Measurements from ENCODE around the gene DCLK1. TPM values are rescaled to one million over a fixed set of nuclear protein-coding genes. Genes with fewer than 3 reads are reported as not detected.

Gene DCLK1
- total and polyA plus RNA-seq, 4 donors: 0.04 to 0.56 (median 0.20) TPM

DNA sequence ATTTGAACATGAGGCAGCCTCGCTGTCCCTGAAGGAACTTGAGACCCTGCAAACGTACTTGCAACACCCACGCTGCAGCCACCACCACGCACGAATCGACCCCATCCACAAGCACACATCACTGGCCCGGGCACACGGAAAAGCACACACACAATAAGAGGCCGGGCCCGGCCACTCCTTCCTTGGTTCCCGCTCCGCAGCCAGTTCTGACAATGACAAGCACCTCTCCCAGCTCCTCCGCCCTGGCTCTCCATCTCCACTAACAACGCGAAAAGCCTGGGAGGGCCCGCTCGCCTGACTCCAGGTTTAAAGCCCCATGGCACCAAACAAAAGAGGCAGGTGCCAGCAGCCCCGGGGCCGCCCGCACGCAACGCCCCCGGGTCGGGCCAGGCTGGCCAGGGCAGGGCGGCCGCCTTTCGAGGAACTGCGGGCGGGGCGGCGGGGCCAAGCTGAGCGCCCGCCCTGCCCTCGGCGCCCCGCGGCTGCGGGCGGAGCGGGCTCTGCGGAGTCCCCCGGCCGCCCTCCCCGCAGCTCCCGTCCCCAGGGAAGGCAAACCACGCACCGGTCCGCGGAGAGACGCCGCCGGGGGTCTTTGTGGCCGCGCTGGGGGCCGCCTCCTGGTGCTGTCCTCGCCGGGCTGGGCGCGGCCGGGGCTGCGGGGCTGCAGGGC lies 495 bp downstream of the DCLK1 start:
- Histone ChIP-seq H3K4me1 (ENCODE audit: control insufficient read depth in 4 of 4, insufficient read depth in 4 of 4, low read length in 3 of 4) (peaks cover 0 to 5% (median 1%) of the 10 kb centered on the region in 4 donors), H3K9me3 (ENCODE audit: control insufficient read depth in 4 of 4, low read length in 3 of 4) (peaks cover 0 to under 1% (median 0%) of the 10 kb centered on the region in 4 donors), H3K36me3 (ENCODE audit: control insufficient read depth in 4 of 4, insufficient read depth in 3 of 4, low read depth in 1 of 4, low read length in 3 of 4) (no peaks in the 10 kb centered on the region), H3K9ac (ENCODE audit: low read depth in 1 of 2, low read length in 2 of 2) (no peak overlapping the region), H3K27me3 (ENCODE audit: control insufficient read depth in 4 of 4, insufficient read depth in 4 of 4, low read length in 3 of 4) (peaks cover 0 to 10% (median 3%) of the 10 kb centered on the region in 4 donors), H3K4me3 (ENCODE audit: low read depth in 1 of 3, low read length in 3 of 3) (peak overlapping the region in 1 of 3 donors; percentile 6), H3K27ac (ENCODE audit: low read depth in 1 of 2, low read length in 2 of 2) (no peak overlapping the region)
- 3% methylated on average over 61 of the region's 61 CpGs for WGBS
- DNase-seq (ENCODE audit: low spot score): no peak
- no peak for TF ChIP-seq CTCF (IDR thresholded peaks at IDR 0.05; ENCODE audit: low read depth, low read length, missing input control)

GRCh38 chr13:36130193-36130551 lies 1.0 kb downstream of the DCLK1 start:
- H3K36me3 ChIP-seq (ENCODE audit: control insufficient read depth in 4 of 4, insufficient read depth in 3 of 4, low read depth in 1 of 4, low read length in 3 of 4): no peaks in the 10 kb centered on the region
- DNase-seq (ENCODE audit: low spot score): no peak
- 16% methylated on average over 13 of the region's 13 CpGs for WGBS
- H3K4me1 ChIP-seq (ENCODE audit: control insufficient read depth in 4 of 4, insufficient read depth in 4 of 4, low read length in 3 of 4): peaks cover 0 to 5% (median 1%) of the 10 kb centered on the region in 4 donors
- no peak overlapping the region for H3K9ac ChIP-seq (ENCODE audit: low read depth in 1 of 2, low read length in 2 of 2)
- no peak overlapping the region for H3K4me3 ChIP-seq (ENCODE audit: low read depth in 1 of 3, low read length in 3 of 3)
- H3K27ac ChIP-seq (ENCODE audit: low read depth in 1 of 2, low read length in 2 of 2): no peak overlapping the region
- peaks cover 0 to 13% (median 3%) of the 10 kb centered on the region in 4 donors for H3K27me3 ChIP-seq (ENCODE audit: control insufficient read depth in 4 of 4, insufficient read depth in 4 of 4, low read length in 3 of 4)
- no peaks in the 10 kb centered on the region for H3K9me3 ChIP-seq (ENCODE audit: control insufficient read depth in 4 of 4, low read length in 3 of 4)
- TF ChIP-seq, protein P1, sequence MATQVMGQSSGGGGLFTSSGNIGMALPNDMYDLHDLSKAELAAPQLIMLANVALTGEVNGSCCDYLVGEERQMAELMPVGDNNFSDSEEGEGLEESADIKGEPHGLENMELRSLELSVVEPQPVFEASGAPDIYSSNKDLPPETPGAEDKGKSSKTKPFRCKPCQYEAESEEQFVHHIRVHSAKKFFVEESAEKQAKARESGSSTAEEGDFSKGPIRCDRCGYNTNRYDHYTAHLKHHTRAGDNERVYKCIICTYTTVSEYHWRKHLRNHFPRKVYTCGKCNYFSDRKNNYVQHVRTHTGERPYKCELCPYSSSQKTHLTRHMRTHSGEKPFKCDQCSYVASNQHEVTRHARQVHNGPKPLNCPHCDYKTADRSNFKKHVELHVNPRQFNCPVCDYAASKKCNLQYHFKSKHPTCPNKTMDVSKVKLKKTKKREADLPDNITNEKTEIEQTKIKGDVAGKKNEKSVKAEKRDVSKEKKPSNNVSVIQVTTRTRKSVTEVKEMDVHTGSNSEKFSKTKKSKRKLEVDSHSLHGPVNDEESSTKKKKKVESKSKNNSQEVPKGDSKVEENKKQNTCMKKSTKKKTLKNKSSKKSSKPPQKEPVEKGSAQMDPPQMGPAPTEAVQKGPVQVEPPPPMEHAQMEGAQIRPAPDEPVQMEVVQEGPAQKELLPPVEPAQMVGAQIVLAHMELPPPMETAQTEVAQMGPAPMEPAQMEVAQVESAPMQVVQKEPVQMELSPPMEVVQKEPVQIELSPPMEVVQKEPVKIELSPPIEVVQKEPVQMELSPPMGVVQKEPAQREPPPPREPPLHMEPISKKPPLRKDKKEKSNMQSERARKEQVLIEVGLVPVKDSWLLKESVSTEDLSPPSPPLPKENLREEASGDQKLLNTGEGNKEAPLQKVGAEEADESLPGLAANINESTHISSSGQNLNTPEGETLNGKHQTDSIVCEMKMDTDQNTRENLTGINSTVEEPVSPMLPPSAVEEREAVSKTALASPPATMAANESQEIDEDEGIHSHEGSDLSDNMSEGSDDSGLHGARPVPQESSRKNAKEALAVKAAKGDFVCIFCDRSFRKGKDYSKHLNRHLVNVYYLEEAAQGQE (IDR thresholded peaks at IDR 0.05): no peak
- TF ChIP-seq FOXA1 (IDR thresholded peaks at IDR 0.05) (no peak), ZBTB33 (IDR thresholded peaks at IDR 0.05) (no peak), NR2F2 (IDR thresholded peaks at IDR 0.05) (no peak), SP1 (IDR thresholded peaks at IDR 0.05) (no peak), GABPA (IDR thresholded peaks at IDR 0.05 in 1 of 2, conservative IDR thresholded peaks at IDR 0.05 in 1 of 2) (no peak), FOXA2 (IDR thresholded peaks at IDR 0.05) (no peak), JUND (IDR thresholded peaks at IDR 0.05) (no peak), EGR1 (IDR thresholded peaks at IDR 0.05; ENCODE audit: low read depth in 2 of 2) (no peak)
- TF ChIP-seq, protein P2, sequence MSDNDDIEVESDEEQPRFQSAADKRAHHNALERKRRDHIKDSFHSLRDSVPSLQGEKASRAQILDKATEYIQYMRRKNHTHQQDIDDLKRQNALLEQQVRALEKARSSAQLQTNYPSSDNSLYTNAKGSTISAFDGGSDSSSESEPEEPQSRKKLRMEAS (IDR thresholded peaks at IDR 0.05): no peak
- TF ChIP-seq, protein P3, sequence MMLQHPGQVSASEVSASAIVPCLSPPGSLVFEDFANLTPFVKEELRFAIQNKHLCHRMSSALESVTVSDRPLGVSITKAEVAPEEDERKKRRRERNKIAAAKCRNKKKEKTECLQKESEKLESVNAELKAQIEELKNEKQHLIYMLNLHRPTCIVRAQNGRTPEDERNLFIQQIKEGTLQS (IDR thresholded peaks at IDR 0.05): no peak
